MM.1S (cell line): ENCODE data around the gene SUPT7L.

Source experiments
- EZH2 ChIP-seq: fragments of 300-600 bp; sonication (generic); optimal IDR thresholded peaks from 2 replicates; pipeline ENCODE3; 2017; ENCODE audit warnings: low read depth, mild to moderate bottlenecking, antibody characterized with exemption, low read length, mixed read lengths
- EZH2phosphoT487 ChIP-seq: fragments of 300-600 bp; sonication (generic); IDR thresholded peaks from 2 replicates; pipeline ENCODE4 v1.6.1; 2018; ENCODE audit warnings: antibody characterized with exemption, low read length
- TF ChIP-seq, protein P1 (sequence below): fragments of 300-600 bp; sonication (generic); IDR thresholded peaks from 2 replicates; pipeline ENCODE4 v1.5.1; 2016; ENCODE audit warnings: antibody characterized with exemption, low read length, mixed read lengths

DNA sequence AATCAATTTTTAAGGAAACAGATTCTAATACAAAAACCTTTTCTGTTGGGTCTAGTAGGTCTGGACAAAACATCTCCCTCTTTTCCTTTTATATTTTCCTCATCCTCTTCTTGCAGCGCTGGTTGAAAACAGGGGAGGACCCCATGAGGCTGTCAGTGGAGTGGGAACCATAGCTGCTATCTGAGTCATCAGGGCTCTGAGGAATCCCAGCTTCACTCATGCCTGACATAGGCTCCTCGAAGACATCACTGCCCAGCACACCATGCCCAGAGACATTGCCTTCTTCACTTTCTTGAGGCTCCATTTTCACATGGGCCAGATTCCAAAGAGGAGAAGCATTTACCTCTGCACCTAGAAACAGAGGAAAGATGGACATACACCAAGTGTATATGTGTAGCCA, 10.0 kb downstream of the SUPT7L start:
- TF ChIP-seq, protein P1, sequence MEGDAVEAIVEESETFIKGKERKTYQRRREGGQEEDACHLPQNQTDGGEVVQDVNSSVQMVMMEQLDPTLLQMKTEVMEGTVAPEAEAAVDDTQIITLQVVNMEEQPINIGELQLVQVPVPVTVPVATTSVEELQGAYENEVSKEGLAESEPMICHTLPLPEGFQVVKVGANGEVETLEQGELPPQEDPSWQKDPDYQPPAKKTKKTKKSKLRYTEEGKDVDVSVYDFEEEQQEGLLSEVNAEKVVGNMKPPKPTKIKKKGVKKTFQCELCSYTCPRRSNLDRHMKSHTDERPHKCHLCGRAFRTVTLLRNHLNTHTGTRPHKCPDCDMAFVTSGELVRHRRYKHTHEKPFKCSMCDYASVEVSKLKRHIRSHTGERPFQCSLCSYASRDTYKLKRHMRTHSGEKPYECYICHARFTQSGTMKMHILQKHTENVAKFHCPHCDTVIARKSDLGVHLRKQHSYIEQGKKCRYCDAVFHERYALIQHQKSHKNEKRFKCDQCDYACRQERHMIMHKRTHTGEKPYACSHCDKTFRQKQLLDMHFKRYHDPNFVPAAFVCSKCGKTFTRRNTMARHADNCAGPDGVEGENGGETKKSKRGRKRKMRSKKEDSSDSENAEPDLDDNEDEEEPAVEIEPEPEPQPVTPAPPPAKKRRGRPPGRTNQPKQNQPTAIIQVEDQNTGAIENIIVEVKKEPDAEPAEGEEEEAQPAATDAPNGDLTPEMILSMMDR: no peak
- no peak for TF ChIP-seq EZH2
- TF ChIP-seq EZH2phosphoT487: no peak
